H1 (cell line): ENCODE data around the gene DICER1. TPM values are rescaled to one million over a fixed set of nuclear protein-coding genes. Genes with fewer than 3 reads are reported as not detected.

Experiments used
- CTCF ChIA-PET: fragments of 300-600 bp; sonication (Branson Sonifier 250); formaldehyde crosslinking; loops from one replicate; lab custom pipeline; 2021; ENCODE audit not compliant: partially characterized antibody; lab: Charles Lee
- POLR2A ChIA-PET: fragments of 300-600 bp; sonication (Branson Sonifier 250); formaldehyde crosslinking; loops from one replicate; lab custom pipeline; 2021; ENCODE audit warnings: inconsistent platforms; ENCODE audit not compliant: partially characterized antibody; lab: Charles Lee
- DNase-seq, 2 experiments: peaks; one replicate each; pipeline versions ENCODE4 v3.0.0 to v3.0.0-alpha.2; 2010 to 2022; ENCODE audit warnings: low spot score in 2 of 2, low read depth in 1 of 2, mixed read lengths in 1 of 2
- FAIRE-seq: peaks from 2 replicates; lab custom pipeline; 2011; peaks lifted over from hg19 to GRCh38; lab: Jason Lieb, UNC
- H2AFZ ChIP-seq: 2 replicates; pipeline ENCODE4 v1.8.1; 2012; ENCODE audit warnings: low read length, inconsistent platforms
- H2AK5ac ChIP-seq: 2 replicates; pipeline ENCODE4 v1.6.1; 2013; ENCODE audit warnings: low read depth, low read length
- H2BK120ac ChIP-seq: replicated peaks from 2 replicates; pipeline ENCODE3; 2013; ENCODE audit warnings: low read depth, low read length, inconsistent platforms
- H2BK12ac ChIP-seq: 2 replicates; pipeline ENCODE4 v1.6.1; 2013; ENCODE audit warnings: low read depth, low read length
- H2BK15ac ChIP-seq: 2 replicates; pipeline ENCODE4 v1.6.1; 2013; ENCODE audit warnings: low read length
- H2BK20ac ChIP-seq: 2 replicates; pipeline ENCODE4 v1.6.1; 2013; ENCODE audit warnings: low read length
- H2BK5ac ChIP-seq: 2 replicates; pipeline ENCODE4 v1.6.1; 2013; ENCODE audit warnings: low read depth, low read length
- H3K14ac ChIP-seq: 2 replicates; pipeline ENCODE4 v1.6.1; 2013; ENCODE audit warnings: inconsistent platforms; ENCODE audit not compliant: insufficient read length
- H3K18ac ChIP-seq: 2 replicates; pipeline ENCODE4 v1.6.1; 2013; ENCODE audit warnings: low read length; ENCODE audit errors: extremely low read depth
- H3K23ac ChIP-seq: 2 replicates; pipeline ENCODE4 v1.6.1; 2013; ENCODE audit warnings: inconsistent platforms; ENCODE audit not compliant: insufficient read length
- H3K23me2 ChIP-seq: 2 replicates; pipeline ENCODE4 v1.6.1; 2013; ENCODE audit warnings: low read depth, low read length
- H3K27ac ChIP-seq: 2 replicates; pipeline ENCODE4 v1.6.1; 2011; ENCODE audit warnings: low read depth, low read length, inconsistent platforms
- H3K27me3 ChIP-seq, 4 experiments: replicated peaks in 1 of 4; 1 replicate in 1 of 4; 2 replicates in 3 of 4; pipeline versions ENCODE4 v1.6.1 to v1.8.1; 2011 to 2013; ENCODE audit warnings: low read length in 3 of 4, mild to moderate bottlenecking in 3 of 4, inconsistent platforms in 2 of 4, mixed read lengths in 2 of 4, moderate library complexity in 1 of 4; ENCODE audit not compliant: control insufficient read depth in 3 of 4, insufficient read depth in 3 of 4; ENCODE audit errors: extremely low read depth in 1 of 4
- H3K36me3 ChIP-seq, 4 experiments: 2 replicates each; pipeline versions ENCODE4 v1.6.1 to v1.8.1; 2011 to 2013; ENCODE audit warnings: mild to moderate bottlenecking in 4 of 4, low read length in 3 of 4, moderate library complexity in 2 of 4, control low read depth in 1 of 4, inconsistent platforms in 1 of 4; ENCODE audit not compliant: insufficient read depth in 4 of 4, control insufficient read depth in 2 of 4
- H3K4ac ChIP-seq: replicated peaks from 2 replicates; pipeline ENCODE3; 2013; ENCODE audit warnings: low read length, low read depth, mixed read lengths, inconsistent platforms; ENCODE audit not compliant: insufficient read length
- H3K4me1 ChIP-seq, 4 experiments: replicated peaks in 1 of 4; 1 replicate in 1 of 4; 2 replicates in 3 of 4; pipeline versions ENCODE4 v1.6.1 to v1.8.1; 2011 to 2013; ENCODE audit warnings: low read length in 3 of 4, inconsistent platforms in 2 of 4, mixed read lengths in 1 of 4; ENCODE audit not compliant: insufficient read depth in 4 of 4, control insufficient read depth in 3 of 4
- H3K4me2 ChIP-seq, 2 experiments: 2 replicates each; pipeline versions ENCODE4 v1.6.1 to v1.8.1; 2011 to 2013; ENCODE audit warnings: low read depth in 2 of 2, low read length in 2 of 2, control low read depth in 1 of 2, inconsistent platforms in 1 of 2, mild to moderate bottlenecking in 1 of 2; ENCODE audit not compliant: insufficient read depth in 1 of 2
- H3K4me3 ChIP-seq, 4 experiments: fragments of 200-600, 300-600 bp in 1 of 4; sonication (generic), shearing (Covaris generic), sonication (Bioruptor Twin) in 1 of 4; 2 replicates each; pipeline versions ENCODE4 v1.5.1 to v1.8.1; 2011 to 2016; ENCODE audit warnings: low read length in 4 of 4, low read depth in 3 of 4, control low read depth in 2 of 4, inconsistent platforms in 2 of 4, mild to moderate bottlenecking in 2 of 4, mixed read lengths in 1 of 4, moderate library complexity in 1 of 4; ENCODE audit not compliant: insufficient read depth in 2 of 4; ENCODE audit errors: extremely low read depth in 1 of 4
- H3K56ac ChIP-seq: replicated peaks from 2 replicates; pipeline ENCODE3; 2013; ENCODE audit warnings: low read depth, mild to moderate bottlenecking, mixed read lengths, low read length, inconsistent platforms; ENCODE audit not compliant: insufficient read length
- H3K79me1 ChIP-seq: 2 replicates; pipeline ENCODE4 v1.6.1; 2013; ENCODE audit warnings: low read depth, low read length, control low read depth
- H3K79me2 ChIP-seq, 2 experiments: 2 replicates each; pipeline versions ENCODE4 v1.6.1 to v1.8.1; 2012 to 2013; ENCODE audit warnings: low read length in 2 of 2, mild to moderate bottlenecking in 2 of 2, inconsistent platforms in 1 of 2; ENCODE audit not compliant: insufficient read depth in 2 of 2, control insufficient read depth in 1 of 2
- H3K9ac ChIP-seq, 4 experiments: replicated peaks in 1 of 4; 1 replicate in 1 of 4; 2 replicates in 3 of 4; pipeline versions ENCODE4 v1.6.1 to v1.8.1; 2011 to 2013; ENCODE audit warnings: low read depth in 3 of 4, low read length in 3 of 4, control low read depth in 2 of 4, mild to moderate bottlenecking in 2 of 4, moderate library complexity in 2 of 4, inconsistent platforms in 1 of 4; ENCODE audit errors: extremely low read depth in 1 of 4
- H3K9me3 ChIP-seq, 2 experiments: 2 replicates each; pipeline versions ENCODE4 v1.6.1 to v1.8.1; 2012 to 2013; ENCODE audit warnings: mild to moderate bottlenecking in 2 of 2, moderate library complexity in 2 of 2, control low read depth in 1 of 2, inconsistent platforms in 1 of 2, low read depth in 1 of 2, low read length in 1 of 2, mixed read lengths in 1 of 2; ENCODE audit not compliant: insufficient read depth in 2 of 2
- H4K20me1 ChIP-seq, 2 experiments: replicated peaks in 1 of 2; 2 replicates each; pipeline versions ENCODE3 to v1.8.1; 2011 to 2013; ENCODE audit warnings: inconsistent platforms in 2 of 2, low read length in 2 of 2, mild to moderate bottlenecking in 1 of 2; ENCODE audit not compliant: insufficient read depth in 2 of 2, control insufficient read depth in 1 of 2
- H4K5ac ChIP-seq: 2 replicates; pipeline ENCODE4 v1.6.1; 2013; ENCODE audit warnings: low read length, low read depth, mixed read lengths, inconsistent platforms; ENCODE audit not compliant: insufficient read length
- H4K8ac ChIP-seq: 2 replicates; pipeline ENCODE4 v1.8.0; 2013; ENCODE audit warnings: mild to moderate bottlenecking, moderate library complexity, low read length, inconsistent platforms; ENCODE audit not compliant: insufficient read depth; ENCODE audit errors: extremely low read depth
- H4K91ac ChIP-seq: replicated peaks from 2 replicates; pipeline ENCODE3; 2013; ENCODE audit warnings: low read length, mixed read lengths, inconsistent platforms; ENCODE audit not compliant: insufficient read length
- BACH1 ChIP-seq: IDR thresholded peaks from 2 replicates; pipeline ENCODE4 v1.6.1; 2012; ENCODE audit warnings: low read length, improper control_type of control experiment
- CBX8 ChIP-seq: fragments of 300-800, 300-1000 bp; sonication (generic); IDR thresholded peaks from 2 replicates; pipeline ENCODE4 v1.7.1; 2016; ENCODE audit warnings: low read depth, low read length, borderline replicate concordance
- WGBS, 2 experiments: shearing (Covaris generic) in 1 of 2; methylation state at CpG; one replicate each; pipeline versions ENCODE4 v1.1.6 to v1.1.7; 2013 to 2015; ENCODE audit warnings: low lambda C conversion rate in 2 of 2, mixed read lengths in 2 of 2, inconsistent platforms in 1 of 2, low coverage in 1 of 2, missing lambda C conversion rate in 1 of 2; ENCODE audit not compliant: insufficient replicate concordance in 2 of 2, insufficient coverage in 1 of 2, insufficient read length in 1 of 2; ENCODE audit errors: extremely low coverage in 1 of 2, missing lambda C conversion rate in 1 of 2; 5-methylcytosine and 5-hydroxymethylcytosine counted together
- polyA plus RNA-seq, 7 experiments: library from polyadenylated mRNA; depleted of rRNA in 3 of 7; stranded (reverse) in 5 of 7; unstranded in 2 of 7; fragments of >200 nt in 5 of 7; fragments of 200-250 nt in 2 of 7; gene quantifications; 1 replicate in 5 of 7; 2 replicates in 1 of 7; 4 replicates in 1 of 7; pipeline versions ENCODE4 v1.2.1 to v1.2.3, GENCODE V29; 2011 to 2013; ENCODE audit warnings: missing spikeins in 2 of 7, mixed read lengths in 2 of 7
- total RNA-seq: library from RNA; stranded (reverse); fragmentation: NEBNext Ultra II Directional; extraction: Animal tissue kit (Norgen Biotek cat#: 25700); gene quantifications from 2 replicates; pipeline ENCODE4 v1.2.1, GENCODE V29; 2021

DICER1 gene
- total and polyA plus RNA-seq, 2 of the 8 experiments (the other 6 are each of a cell fraction or from before 2014, with no cell fraction given) = 11.9 to 61.8 TPM

DNA sequence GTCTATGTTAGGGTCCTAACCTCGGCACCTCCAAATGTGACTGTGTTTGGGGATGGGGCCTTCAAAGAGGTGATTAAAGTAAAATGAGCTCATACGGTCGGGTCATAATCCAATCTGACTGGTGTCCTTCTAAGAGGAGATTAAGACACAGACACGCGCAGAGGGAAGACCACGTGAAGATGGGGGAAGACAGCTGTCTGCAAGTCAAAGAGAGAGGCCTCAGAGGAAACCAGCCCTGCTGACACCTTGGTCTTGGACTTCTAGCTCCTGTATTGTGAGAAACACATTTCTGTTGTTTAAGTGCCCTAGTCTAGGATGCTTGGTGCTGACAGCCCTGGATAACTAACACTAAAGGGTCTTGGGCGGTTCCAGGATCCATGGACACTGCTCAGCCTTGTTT lies 109.6 kb downstream of the DICER1 start:
- H2BK15ac ChIP-seq = no peak overlapping the region
- no peak overlapping the region for H3K4ac ChIP-seq
- no peak overlapping the region for H4K5ac ChIP-seq
- no peak overlapping the region for H4K8ac ChIP-seq
- H3K79me2 ChIP-seq = no peaks in the 10 kb centered on the region
- H3K14ac ChIP-seq = no peak overlapping the region
- CTCF ChIA-PET = interaction anchor here (0.7 to 1.4 kb wide), 3 partner anchors 10 to 280 kb away, joined by 3 read pairs; no protein-coding TSS in a partner anchor
- H3K36me3 ChIP-seq = no peaks in the 10 kb centered on the region
- no peak overlapping the region for H2AFZ ChIP-seq
- WGBS, 2 experiments = 91% methylated on average over 7 of the region's 7 CpGs; no CpG with 5 or more reads in 1 of the 2 experiments
- POLR2A ChIA-PET = no interaction called here
- no peak overlapping the region for H2BK20ac ChIP-seq
- no peak for DNase-seq
- peaks cover 5% of the 10 kb centered on the region; the same call in 1 of the 2 replicates for H3K23me2 ChIP-seq
- no peak overlapping the region for H4K91ac ChIP-seq
- no peak overlapping the region for H3K9ac ChIP-seq
- H2BK120ac ChIP-seq = no peak overlapping the region
- H2AK5ac ChIP-seq = no peak overlapping the region
- no peak overlapping the region for H2BK5ac ChIP-seq
- H3K56ac ChIP-seq = no peak overlapping the region
- H3K4me1 ChIP-seq = peaks cover 0 to 4% (median 2%) of the 10 kb centered on the region in 4 experiments; a peak in 2 of 7 replicates
- TF ChIP-seq CBX8 = no peak
- no peak for TF ChIP-seq BACH1
- TF ChIP-seq, all 59 proteins: peak for 0
- H3K18ac ChIP-seq = no peak overlapping the region
- no peak for FAIRE-seq
- peaks cover 0 to 4% (median 0%) of the 10 kb centered on the region in 4 experiments; a peak in 2 of 7 replicates for H3K27me3 ChIP-seq
- H3K27ac ChIP-seq = no peak overlapping the region
- H2BK12ac ChIP-seq = no peak overlapping the region
- no peaks in the 10 kb centered on the region for H3K9me3 ChIP-seq
- H3K4me3 ChIP-seq = no peak overlapping the region
- H3K79me1 ChIP-seq = no peaks in the 10 kb centered on the region
- no peak overlapping the region for H3K4me2 ChIP-seq
- H3K23ac ChIP-seq = no peak overlapping the region
- H4K20me1 ChIP-seq = no peaks in the 10 kb centered on the region
